Measurements from ENCODE around the gene OSGIN1.

GRCh38 chr16:84009282-84009681 is 56.2 kb downstream of the OSGIN1 start:
- TF ChIP-seq POLR2A (IDR thresholded peaks at IDR 0.05; ENCODE audit: low read length): no peak
- TF ChIP-seq GATA1 (IDR thresholded peaks at IDR 0.05; ENCODE audit: low read depth, low read length): no peak

Measured in erythroblast (primary cell).